ENCODE measurements around the gene TUBGCP6.

DNA sequence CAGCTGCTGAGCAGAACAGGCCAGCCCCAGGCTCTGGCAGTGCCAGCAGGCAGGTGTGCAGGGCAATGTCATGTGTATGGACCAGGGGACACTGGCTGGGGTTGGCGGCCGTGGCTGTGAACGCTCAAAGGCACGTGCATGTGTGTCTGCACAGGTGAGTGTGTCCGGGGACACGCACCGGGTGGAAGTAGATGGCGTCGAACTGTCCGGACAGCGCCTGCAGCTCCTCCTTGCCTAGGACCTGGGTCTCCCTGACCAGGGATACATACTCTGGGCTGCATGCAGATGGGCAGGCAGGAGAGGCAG lies 5.4 kb upstream of the TUBGCP6 start:
- TF ChIP-seq, protein P1, sequence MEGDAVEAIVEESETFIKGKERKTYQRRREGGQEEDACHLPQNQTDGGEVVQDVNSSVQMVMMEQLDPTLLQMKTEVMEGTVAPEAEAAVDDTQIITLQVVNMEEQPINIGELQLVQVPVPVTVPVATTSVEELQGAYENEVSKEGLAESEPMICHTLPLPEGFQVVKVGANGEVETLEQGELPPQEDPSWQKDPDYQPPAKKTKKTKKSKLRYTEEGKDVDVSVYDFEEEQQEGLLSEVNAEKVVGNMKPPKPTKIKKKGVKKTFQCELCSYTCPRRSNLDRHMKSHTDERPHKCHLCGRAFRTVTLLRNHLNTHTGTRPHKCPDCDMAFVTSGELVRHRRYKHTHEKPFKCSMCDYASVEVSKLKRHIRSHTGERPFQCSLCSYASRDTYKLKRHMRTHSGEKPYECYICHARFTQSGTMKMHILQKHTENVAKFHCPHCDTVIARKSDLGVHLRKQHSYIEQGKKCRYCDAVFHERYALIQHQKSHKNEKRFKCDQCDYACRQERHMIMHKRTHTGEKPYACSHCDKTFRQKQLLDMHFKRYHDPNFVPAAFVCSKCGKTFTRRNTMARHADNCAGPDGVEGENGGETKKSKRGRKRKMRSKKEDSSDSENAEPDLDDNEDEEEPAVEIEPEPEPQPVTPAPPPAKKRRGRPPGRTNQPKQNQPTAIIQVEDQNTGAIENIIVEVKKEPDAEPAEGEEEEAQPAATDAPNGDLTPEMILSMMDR (IDR thresholded peaks at IDR 0.05; ENCODE audit: extremely low read depth in 1 of 2, insufficient read depth in 1 of 2, low read depth in 1 of 2, low read length in 2 of 2) = no peak
- TF ChIP-seq POLR2A (IDR thresholded peaks at IDR 0.05; ENCODE audit: low read depth, low read length) (no peak), FOS (IDR thresholded peaks at IDR 0.05; ENCODE audit: borderline replicate concordance, insufficient read depth, low read length) (no peak), MYC (IDR thresholded peaks at IDR 0.05; ENCODE audit: low read depth, low read length) (no peak), EZH2 (IDR thresholded peaks at IDR 0.05; ENCODE audit: borderline replicate concordance, low read depth, low read length, severe bottlenecking) (no peak)

Data from endothelial cell of umbilical vein (primary cell).